IgD-negative memory B cell (primary cell): ENCODE results near the gene MICAL1. TPM values are rescaled to one million over a fixed set of nuclear protein-coding genes. Genes with fewer than 3 reads are reported as not detected.
A peak's percentile ranks its signal among the peaks of the same experiment; 100 is the strongest.

ENCODE experiments used
- H3K27ac Mint-ChIP-seq, 3 donors: one replicate each; pipeline ENCODE4 v1.8.0; 2020 to 2022; ENCODE audit warnings: mild to moderate bottlenecking in 3 of 3, mixed read lengths in 3 of 3, moderate library complexity in 1 of 3
- H3K27me3 Mint-ChIP-seq: one replicate; pipeline ENCODE4 v1.8.0; 2021; ENCODE audit warnings: mixed read lengths
- H3K36me3 Mint-ChIP-seq: one replicate; pipeline ENCODE4 v1.8.0; 2020; ENCODE audit warnings: mild to moderate bottlenecking, mixed read lengths
- H3K4me1 Mint-ChIP-seq, 3 donors: one replicate each; pipeline ENCODE4 v1.8.0; 2020 to 2022; ENCODE audit warnings: mixed read lengths in 3 of 3, mild to moderate bottlenecking in 1 of 3
- H3K4me3 Mint-ChIP-seq, 4 donors: one replicate each; pipeline ENCODE4 v1.8.0; 2020 to 2022; ENCODE audit warnings: mild to moderate bottlenecking in 4 of 4, mixed read lengths in 4 of 4, moderate library complexity in 3 of 4
- H3K9me3 Mint-ChIP-seq, 3 donors: one replicate each; pipeline ENCODE4 v1.8.0; 2020 to 2021; ENCODE audit warnings: mixed read lengths in 3 of 3, mild to moderate bottlenecking in 1 of 3
- polyA plus RNA-seq: library from polyadenylated mRNA; unstranded; fragments of 300-500 nt; fragmentation: Illumina TruSeq; gene quantifications from one replicate; pipeline ENCODE4 v1.2.3, GENCODE V29; 2021

Gene MICAL1
- polyA plus RNA-seq, 1 donor from 2014 or later, result 23.9 TPM

DNA sequence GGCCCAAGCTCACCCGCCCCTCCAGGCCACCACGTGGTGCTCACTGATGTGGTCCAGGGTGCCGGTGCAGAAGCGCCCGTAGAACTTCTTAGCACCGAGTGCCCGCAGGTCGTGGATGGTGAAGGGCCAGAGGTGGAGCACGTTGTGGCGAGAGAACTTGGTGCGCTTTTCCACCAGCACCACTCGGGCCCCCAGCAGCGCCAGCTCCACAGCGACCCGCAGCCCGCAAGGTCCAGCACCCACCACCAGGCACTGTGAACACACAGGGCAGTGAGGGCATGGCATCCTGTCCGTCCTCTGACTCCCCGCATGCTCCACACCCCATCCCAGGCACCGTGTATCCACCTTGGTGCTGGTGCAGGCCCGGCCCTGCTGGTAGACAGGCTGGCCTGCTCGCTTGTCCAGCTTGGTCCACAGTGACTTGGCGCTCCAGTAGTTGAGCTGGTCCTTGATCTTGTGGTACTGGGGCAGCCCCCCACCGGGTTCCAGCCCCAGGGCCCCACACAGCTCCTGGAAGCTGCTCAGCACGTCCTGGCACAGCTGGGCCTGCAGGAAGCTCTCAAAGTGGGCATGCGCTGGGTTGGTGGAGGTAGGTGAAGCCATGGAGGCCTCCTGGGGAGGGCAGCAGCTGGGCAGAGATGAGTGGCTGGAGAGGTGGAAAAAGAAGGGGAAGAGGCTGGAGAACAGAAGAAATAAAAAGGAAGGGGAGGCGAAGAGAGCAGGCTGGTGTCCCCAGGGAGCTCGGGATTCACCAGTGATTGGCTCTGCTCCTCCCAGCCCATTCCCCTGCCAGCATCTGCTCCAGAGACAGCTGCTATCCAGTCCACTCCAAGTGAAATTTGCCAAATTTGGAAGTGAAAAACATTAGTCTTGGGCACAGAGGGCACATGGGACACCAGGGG is 1.7 kb downstream of the MICAL1 start:
- peak overlapping the region; percentile 92 to 97 (median 97) for H3K4me3 Mint-ChIP-seq
- H3K27ac Mint-ChIP-seq, result peak overlapping the region; percentile 51 to 99 (median 97)
- H3K4me1 Mint-ChIP-seq, result peaks cover 43 to 46% (median 46%) of the 10 kb centered on the region in 3 donors
- no peaks in the 10 kb centered on the region for H3K9me3 Mint-ChIP-seq
- H3K27me3 Mint-ChIP-seq, result no peaks in the 10 kb centered on the region
- H3K36me3 Mint-ChIP-seq, result peaks cover 5% of the 10 kb centered on the region

DNA sequence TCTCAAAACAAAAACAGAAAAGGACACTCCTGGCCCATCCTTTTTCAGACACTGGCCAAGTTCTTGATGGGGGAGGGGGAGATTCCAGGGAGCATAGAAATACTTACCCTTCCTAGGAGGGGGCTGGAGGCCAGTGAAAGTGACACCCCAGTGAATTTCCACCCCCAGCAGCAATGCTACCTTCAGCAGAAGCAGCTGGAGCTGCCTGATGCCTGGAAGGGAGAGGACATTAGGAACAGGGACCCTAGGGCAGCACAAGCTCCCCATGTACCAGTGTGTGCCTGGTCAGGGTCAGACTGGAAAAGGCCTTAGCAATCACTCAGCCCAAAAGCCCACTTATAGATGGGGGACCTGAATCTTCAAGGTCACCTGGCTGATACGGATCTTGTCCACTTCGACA is 2.4 kb downstream of the MICAL1 start:
- H3K27ac Mint-ChIP-seq, result peak overlapping the region; percentile 51 to 99 (median 97)
- peak overlapping the region in 3 of 4 donors; percentile 30 to 92 (median 67) for H3K4me3 Mint-ChIP-seq
- H3K27me3 Mint-ChIP-seq, result no peaks in the 10 kb centered on the region
- H3K9me3 Mint-ChIP-seq, result no peaks in the 10 kb centered on the region
- peaks cover 5% of the 10 kb centered on the region for H3K36me3 Mint-ChIP-seq
- peaks cover 45 to 46% (median 46%) of the 10 kb centered on the region in 3 donors for H3K4me1 Mint-ChIP-seq

DNA sequence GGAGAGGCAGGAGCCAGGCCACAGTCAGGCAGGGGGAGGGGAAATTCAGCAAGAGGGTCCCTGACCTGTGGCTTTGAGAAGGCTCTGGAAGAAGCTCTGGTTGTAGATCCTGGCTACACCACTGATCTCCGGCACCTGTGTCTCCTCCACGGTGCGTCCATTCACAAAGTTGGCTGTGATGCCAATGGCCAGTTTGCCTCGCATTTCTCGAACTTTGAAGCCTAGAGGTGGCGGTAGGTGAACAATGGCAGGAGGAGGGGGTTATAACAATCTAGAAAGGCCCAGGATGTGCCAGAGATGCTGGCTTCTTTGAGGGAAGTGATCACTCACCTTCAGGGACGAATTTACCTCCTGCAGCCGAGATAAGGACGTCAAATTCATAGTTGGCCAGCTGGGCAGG is 3.4 kb downstream of the MICAL1 start:
- Mint-ChIP-seq H3K4me3 (peak overlapping the region in 3 of 4 donors; percentile 1 to 92 (median 79)), H3K9me3 (no peaks in the 10 kb centered on the region), H3K4me1 (peaks cover 40 to 42% (median 40%) of the 10 kb centered on the region in 3 donors), H3K27ac (peak overlapping the region; percentile 51 to 99 (median 97)), H3K36me3 (peaks cover under 1% of the 10 kb centered on the region), H3K27me3 (no peaks in the 10 kb centered on the region)

DNA sequence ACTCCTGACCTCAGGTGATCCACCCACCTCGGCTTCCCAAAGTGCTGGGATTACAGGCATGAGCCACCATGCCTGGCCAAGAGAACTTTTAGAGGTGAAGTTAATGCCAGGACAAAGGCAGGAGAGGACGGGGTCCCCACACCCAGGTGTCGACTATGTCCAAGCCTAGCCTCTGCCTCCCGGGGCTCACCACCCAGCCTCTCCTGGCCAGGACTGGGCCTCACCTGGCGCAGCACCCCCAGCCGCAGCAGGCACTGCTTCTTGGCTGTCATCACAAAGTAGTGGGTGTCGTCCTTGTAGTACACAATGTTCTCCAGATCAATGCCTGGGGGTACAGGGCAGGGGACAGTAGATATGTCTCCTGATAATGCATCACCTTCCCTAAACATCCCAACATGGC is 4.2 kb downstream of the MICAL1 start:
- no peaks in the 10 kb centered on the region for H3K36me3 Mint-ChIP-seq
- peaks cover 33 to 38% (median 37%) of the 10 kb centered on the region in 3 donors for H3K4me1 Mint-ChIP-seq
- H3K9me3 Mint-ChIP-seq, result no peaks in the 10 kb centered on the region
- no peaks in the 10 kb centered on the region for H3K27me3 Mint-ChIP-seq
- peak overlapping the region in 2 of 4 donors; percentile 79 to 92 for H3K4me3 Mint-ChIP-seq
- H3K27ac Mint-ChIP-seq, result peak overlapping the region in 2 of 3 donors; percentile 31 to 51

DNA sequence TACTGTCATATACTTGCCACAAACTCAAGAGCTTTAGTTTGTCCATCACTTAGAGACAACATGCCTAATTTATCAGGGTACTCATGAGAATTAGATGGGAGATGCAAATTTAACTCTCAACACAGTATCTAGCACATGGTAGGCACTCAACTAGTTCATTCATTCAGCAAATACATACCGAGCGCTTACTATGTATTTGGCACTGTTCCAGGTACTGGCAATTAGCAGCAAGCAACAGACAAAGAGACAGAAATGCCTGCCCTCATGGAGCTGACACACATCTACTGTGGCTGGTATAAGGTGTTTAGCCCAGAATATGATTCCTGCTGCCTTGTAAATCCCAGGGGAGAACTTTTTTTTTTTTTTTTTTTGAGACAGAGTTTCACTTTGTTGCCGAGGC is 4.8 kb downstream of the MICAL1 start:
- no peaks in the 10 kb centered on the region for H3K9me3 Mint-ChIP-seq
- no peaks in the 10 kb centered on the region for H3K36me3 Mint-ChIP-seq
- H3K27ac Mint-ChIP-seq, result peak overlapping the region in 2 of 3 donors; percentile 87
- H3K4me3 Mint-ChIP-seq, result peak overlapping the region; percentile 8 to 92 (median 64)
- H3K4me1 Mint-ChIP-seq, result peaks cover 33 to 38% (median 35%) of the 10 kb centered on the region in 3 donors
- H3K27me3 Mint-ChIP-seq, result no peaks in the 10 kb centered on the region

DNA sequence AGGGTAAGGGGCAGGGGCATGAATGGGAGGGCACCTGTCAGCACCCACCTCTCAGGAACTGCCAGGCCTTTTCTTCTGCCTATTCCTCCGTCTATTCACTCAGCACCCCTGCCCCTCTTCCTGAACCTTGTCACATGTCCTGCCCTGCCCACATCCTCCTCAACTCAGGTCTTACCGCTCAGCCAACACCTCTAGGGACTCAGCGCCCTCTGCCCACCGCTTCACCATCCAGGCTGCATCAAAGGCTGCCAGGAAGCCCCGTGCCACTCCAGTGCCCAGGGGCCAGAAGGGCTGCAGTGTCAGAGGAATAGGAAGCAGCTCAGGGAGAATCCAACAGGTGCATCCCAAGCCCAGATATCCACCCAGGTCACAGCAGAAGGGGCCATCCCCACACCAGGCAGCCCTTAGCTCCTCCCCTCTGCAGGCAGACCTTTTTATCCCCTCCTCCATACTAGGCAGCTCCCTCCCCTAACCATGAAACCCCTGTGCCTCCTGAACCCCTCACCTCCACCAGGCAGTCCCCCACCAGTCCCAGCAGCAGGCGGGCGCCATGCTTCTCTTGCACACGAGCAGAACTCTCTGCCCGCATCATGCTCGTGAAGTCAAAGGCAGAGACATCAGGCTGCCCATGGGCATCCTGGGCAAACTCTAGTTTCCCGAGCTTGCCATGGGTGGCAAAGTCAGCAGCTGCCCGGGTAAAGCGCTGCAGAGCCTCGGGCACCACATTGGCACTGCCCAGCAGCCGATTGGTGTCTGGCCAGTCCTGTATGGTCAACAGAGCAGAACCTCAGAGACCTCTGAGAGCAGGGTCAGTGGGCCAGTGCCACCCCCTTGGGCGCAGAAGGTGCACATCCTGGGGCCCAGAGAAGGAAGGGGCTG is 5.5 kb downstream of the MICAL1 start:
- Mint-ChIP-seq H3K27ac (peak overlapping the region; percentile 87 to 96 (median 87)), H3K27me3 (no peaks in the 10 kb centered on the region), H3K4me3 (peak overlapping the region; percentile 52 to 92 (median 78)), H3K36me3 (no peaks in the 10 kb centered on the region), H3K9me3 (no peaks in the 10 kb centered on the region), H3K4me1 (peaks cover 33 to 38% (median 35%) of the 10 kb centered on the region in 3 donors)

DNA sequence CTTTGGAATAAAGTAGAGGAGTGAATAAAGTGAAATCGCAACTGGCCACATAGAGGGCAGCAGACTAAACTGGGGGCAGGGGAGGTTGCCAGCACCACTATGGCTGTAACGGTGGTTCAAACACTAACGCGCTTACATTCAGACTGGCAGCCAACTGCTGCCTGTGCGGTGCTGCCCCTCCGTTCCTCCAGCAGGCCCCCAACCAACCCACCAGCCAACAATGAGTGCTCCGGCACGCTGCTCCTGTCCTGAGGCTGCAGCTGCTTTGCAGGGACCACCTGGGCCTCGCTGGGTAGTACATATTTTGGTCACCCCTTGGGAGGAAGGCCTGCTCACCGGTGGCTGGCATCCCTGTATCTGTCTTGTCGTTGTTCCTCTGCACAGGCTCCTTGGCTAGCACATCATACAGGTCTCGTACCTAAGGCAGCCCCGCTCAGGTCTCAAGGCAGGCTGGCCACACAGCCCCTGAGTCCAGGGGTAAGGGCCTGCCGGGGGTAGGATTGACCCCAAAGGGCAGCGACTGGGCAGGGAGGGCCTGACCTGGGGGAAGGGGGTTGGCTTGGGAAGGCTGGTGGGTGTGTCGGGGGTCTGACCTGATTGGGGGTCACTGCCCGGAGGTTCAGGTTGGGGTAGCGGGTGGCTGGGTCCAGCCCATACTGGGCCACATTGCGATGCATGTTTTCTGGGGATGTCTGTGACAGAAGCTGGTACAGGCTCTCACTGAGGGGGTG is 6.3 kb downstream of the MICAL1 start:
- peaks cover 28 to 34% (median 31%) of the 10 kb centered on the region in 3 donors for H3K4me1 Mint-ChIP-seq

DNA sequence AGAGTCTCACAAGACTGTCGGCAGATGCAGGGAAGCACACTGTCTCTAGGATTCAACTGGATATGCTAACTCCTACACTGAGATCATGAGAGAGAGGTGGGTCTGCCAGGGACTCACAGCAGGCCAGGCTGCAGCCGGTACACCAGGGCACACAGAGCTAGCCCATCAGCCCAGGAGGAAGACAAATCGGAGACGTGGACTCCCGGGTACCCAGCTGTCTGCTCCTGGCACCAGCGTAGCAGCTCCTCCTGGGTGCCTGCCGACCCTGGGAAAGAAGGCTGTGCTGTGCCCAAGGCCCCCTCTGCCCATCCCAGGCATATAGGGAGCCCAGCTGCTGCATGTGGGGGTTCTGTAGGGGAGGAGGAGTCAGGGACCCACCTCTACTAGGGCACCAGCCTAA is 7.0 kb downstream of the MICAL1 start:
- H3K27ac Mint-ChIP-seq, result peak overlapping the region; percentile 80 to 97 (median 87)
- H3K4me1 Mint-ChIP-seq, result peaks cover 28 to 34% (median 28%) of the 10 kb centered on the region in 3 donors
- H3K27me3 Mint-ChIP-seq, result no peaks in the 10 kb centered on the region
- H3K9me3 Mint-ChIP-seq, result no peaks in the 10 kb centered on the region
- H3K36me3 Mint-ChIP-seq, result no peaks in the 10 kb centered on the region
- peak overlapping the region in 2 of 4 donors; percentile 36 to 83 for H3K4me3 Mint-ChIP-seq

More for the DNA sequence above, 6.3 kb downstream of the MICAL1 start:
- peak overlapping the region; percentile 87 to 96 (median 87) for H3K27ac Mint-ChIP-seq
- no peaks in the 10 kb centered on the region for H3K9me3 Mint-ChIP-seq
- H3K36me3 Mint-ChIP-seq, result no peaks in the 10 kb centered on the region
- H3K4me3 Mint-ChIP-seq, result peak overlapping the region in 3 of 4 donors; percentile 36 to 83 (median 72)
- H3K27me3 Mint-ChIP-seq, result no peaks in the 10 kb centered on the region

DNA sequence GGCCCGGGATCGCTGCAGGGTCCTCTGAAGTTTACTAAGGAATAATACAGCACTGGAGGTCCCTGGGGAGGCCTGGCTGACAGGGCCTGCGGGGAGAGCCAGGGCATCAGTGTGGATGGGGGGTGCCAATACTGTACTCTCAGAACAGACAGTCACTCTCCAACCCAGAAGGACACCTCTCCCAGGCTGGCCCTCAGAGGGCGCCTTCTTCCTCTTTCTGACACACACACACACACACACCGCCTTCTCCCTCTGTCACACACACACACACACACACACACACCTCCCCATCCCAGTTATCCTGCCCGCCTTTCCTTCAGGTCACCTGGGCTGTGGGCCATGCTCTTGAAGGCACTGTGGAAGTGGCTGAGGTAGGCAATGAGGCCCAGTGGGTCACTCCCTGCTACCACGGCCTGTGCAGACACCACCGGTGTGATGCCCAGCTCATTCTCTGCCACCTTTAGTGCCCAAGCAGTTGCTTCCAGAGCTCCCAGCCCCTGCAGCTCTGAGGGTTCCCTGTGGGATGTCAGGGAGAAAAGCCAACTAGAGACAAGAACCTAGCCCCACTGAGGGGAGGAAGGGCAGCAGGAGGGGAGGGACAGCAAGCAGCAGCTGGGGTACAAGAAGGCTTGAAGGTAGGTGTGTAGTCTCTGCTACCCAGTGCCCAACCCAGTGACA is 7.6 kb downstream of the MICAL1 start:
- no peaks in the 10 kb centered on the region for H3K9me3 Mint-ChIP-seq
- H3K27ac Mint-ChIP-seq, result peak overlapping the region; percentile 80 to 97 (median 87)
- no peaks in the 10 kb centered on the region for H3K27me3 Mint-ChIP-seq
- H3K36me3 Mint-ChIP-seq, result no peaks in the 10 kb centered on the region
- peak overlapping the region; percentile 25 to 84 (median 48) for H3K4me3 Mint-ChIP-seq
- peaks cover 27 to 37% (median 28%) of the 10 kb centered on the region in 3 donors for H3K4me1 Mint-ChIP-seq

DNA sequence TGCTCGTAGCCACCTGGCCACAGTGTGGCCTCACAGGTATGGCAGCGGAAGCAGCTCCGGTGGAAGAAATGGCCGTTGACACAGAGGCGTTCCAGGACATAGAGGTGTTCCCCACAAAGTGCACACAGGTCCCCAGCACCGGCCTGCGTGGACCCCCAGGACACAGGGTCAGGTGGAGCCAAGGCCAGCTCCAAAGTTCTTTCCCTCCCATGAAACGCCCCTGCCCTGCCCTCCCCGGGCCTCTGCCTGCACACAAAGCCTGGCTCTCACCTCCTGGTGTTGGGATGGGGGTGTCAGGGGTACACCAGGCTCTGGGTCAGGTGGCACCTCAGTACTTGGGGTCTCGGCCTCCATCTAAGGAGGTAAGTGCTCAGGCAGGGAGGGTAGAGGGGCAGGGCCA is 8.5 kb downstream of the MICAL1 start:
- H3K36me3 Mint-ChIP-seq, result no peaks in the 10 kb centered on the region
- H3K4me1 Mint-ChIP-seq, result peaks cover 31 to 40% (median 31%) of the 10 kb centered on the region in 3 donors
- no peaks in the 10 kb centered on the region for H3K9me3 Mint-ChIP-seq
- no peaks in the 10 kb centered on the region for H3K27me3 Mint-ChIP-seq
- H3K4me3 Mint-ChIP-seq, result peak overlapping the region in 1 of 4 donors; percentile 84
- peak overlapping the region in 2 of 3 donors; percentile 97 to 99 for H3K27ac Mint-ChIP-seq

DNA sequence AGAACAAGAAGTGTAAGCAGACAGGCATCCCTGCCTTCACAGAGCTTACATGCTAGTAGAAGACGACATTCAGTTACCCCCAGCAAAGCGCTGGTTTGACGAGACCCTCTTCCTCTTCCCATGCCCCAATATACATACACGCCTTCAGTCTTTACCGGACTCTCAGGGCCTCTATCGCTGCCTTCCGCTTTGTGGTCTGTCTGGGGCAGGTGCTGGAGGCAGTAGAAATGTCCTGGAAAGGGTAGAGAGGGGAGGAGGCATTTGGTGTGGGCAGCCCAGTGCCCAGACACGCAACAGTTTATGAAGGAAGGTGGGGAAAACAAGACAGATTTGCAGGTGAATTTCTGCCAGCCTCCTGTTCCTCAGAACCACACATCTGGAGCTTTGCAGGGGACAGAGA is 9.0 kb downstream of the MICAL1 start:
- Mint-ChIP-seq H3K4me3 (peak overlapping the region in 1 of 4 donors; percentile 84), H3K4me1 (peaks cover 32 to 41% (median 34%) of the 10 kb centered on the region in 3 donors), H3K9me3 (no peaks in the 10 kb centered on the region), H3K27ac (peak overlapping the region in 1 of 3 donors; percentile 99), H3K27me3 (no peaks in the 10 kb centered on the region), H3K36me3 (no peaks in the 10 kb centered on the region)

DNA sequence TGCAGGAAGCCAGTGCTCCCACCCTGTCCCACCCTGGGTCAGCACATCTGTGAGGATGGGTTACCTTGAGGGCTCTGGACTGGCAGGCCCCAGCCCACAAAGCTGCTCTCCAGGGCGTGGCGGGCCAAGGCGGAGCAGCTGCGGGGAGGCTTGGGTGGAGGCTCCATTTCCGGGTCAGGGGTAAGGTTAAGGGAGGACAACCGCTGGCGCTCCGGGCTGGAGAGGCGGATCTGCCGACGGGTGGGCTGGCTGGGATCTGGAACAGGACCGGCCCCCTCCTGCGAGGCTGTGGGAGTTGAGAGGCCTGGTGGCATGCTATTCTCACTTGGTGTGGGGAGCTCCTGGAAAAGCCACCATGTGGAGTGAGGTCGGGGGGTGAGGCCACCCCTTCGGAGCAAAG is 9.5 kb downstream of the MICAL1 start:
- Mint-ChIP-seq H3K4me1 (peaks cover 36 to 42% (median 38%) of the 10 kb centered on the region in 3 donors), H3K4me3 (peak overlapping the region in 1 of 4 donors; percentile 84), H3K36me3 (no peaks in the 10 kb centered on the region)

DNA sequence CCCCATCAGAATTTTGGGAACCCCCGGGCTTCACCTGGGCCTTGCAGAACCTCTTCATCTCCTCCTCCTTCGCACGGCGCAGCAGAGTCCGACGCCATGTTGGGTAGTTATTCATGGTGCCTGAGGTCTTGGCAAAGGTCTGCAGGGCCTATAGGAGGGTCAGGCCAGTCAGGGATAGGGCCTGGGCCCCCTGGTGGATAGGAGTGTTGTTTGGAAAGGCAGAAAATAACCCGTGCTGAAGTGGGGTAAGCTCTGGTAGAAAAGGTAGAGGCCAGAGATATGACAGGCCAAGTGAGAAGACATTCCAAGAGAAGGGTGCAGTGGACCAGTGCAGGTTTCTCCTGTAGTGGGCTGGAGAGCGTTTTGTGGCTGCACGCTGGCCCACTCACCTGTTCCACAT is 10.2 kb downstream of the MICAL1 start:
- H3K4me3 Mint-ChIP-seq, result peak overlapping the region in 1 of 4 donors; percentile 99
- H3K27ac Mint-ChIP-seq, result peak overlapping the region in 1 of 3 donors; percentile 99

More for the DNA sequence above, 9.5 kb downstream of the MICAL1 start:
- no peaks in the 10 kb centered on the region for H3K27me3 Mint-ChIP-seq
- H3K9me3 Mint-ChIP-seq, result no peaks in the 10 kb centered on the region
- H3K27ac Mint-ChIP-seq, result peak overlapping the region in 1 of 3 donors; percentile 99

More for the DNA sequence above, 10.2 kb downstream of the MICAL1 start:
- H3K27me3 Mint-ChIP-seq, result no peaks in the 10 kb centered on the region
- no peaks in the 10 kb centered on the region for H3K36me3 Mint-ChIP-seq
- peaks cover 32 to 36% (median 34%) of the 10 kb centered on the region in 3 donors for H3K4me1 Mint-ChIP-seq
- no peaks in the 10 kb centered on the region for H3K9me3 Mint-ChIP-seq
